ENCODE data around the gene CPXM2. TPM values are rescaled to one million over a fixed set of nuclear protein-coding genes. Genes with fewer than 3 reads are reported as not detected.

The CPXM2 gene
- total RNA-seq, 1 donor from 2014 or later, result not detected

DNA sequence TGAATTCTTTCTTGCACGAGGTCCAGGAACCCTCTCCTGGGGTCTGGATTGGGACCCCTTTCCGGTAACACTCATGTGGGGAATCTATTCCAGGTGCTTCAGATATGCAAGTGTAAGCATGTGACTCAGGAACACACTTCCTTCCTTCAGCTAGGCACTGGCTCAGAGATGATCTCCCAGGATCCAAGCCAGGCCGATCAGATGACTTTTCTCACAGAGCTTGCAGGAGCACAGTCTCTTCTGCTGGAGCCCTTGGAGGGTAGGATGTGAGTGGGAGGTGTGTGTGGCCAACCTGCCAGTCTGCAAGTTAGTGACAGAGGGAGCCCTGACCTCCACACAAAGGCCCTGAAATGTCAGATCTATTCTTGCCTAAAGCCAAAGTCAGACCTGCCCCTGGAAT, 108.3 kb downstream of the CPXM2 start:
- H3K27me3 Mint-ChIP-seq, result peaks cover 35% of the 10 kb centered on the region
- H3K4me3 Mint-ChIP-seq, result no peak overlapping the region
- H3K36me3 Mint-ChIP-seq (ENCODE audit: low read depth), result no peaks in the 10 kb centered on the region
- ATAC-seq (ENCODE audit: low read depth), result no peak
- no peak for TF ChIP-seq CTCF (IDR thresholded peaks at IDR 0.05)
- no peak for DNase-seq
- intact Hi-C loops (cut with micrococcal nuclease), result no loop called here
- H3K27ac Mint-ChIP-seq, result no peak overlapping the region
- ChIA-PET POLR2A (no interaction called here), CTCF (no interaction called here)
- no peaks in the 10 kb centered on the region for H3K4me1 Mint-ChIP-seq
- no peaks in the 10 kb centered on the region for H3K9me3 Mint-ChIP-seq

GRCh38 chr10:123782549-123782948, 109.1 kb downstream of the CPXM2 start:
- ATAC-seq (ENCODE audit: low read depth) (no peak), DNase-seq (no peak)
- ChIA-PET POLR2A (no interaction called here), CTCF (no interaction called here)
- Mint-ChIP-seq H3K9me3 (no peaks in the 10 kb centered on the region), H3K27ac (no peak overlapping the region), H3K4me1 (no peaks in the 10 kb centered on the region), H3K36me3 (ENCODE audit: low read depth) (no peaks in the 10 kb centered on the region), H3K4me3 (no peak overlapping the region), H3K27me3 (peaks cover 38% of the 10 kb centered on the region)
- no peak for TF ChIP-seq CTCF (IDR thresholded peaks at IDR 0.05)
- intact Hi-C loops (cut with micrococcal nuclease), result no loop called here

GRCh38 chr10:123781956-123782500, 109.6 kb downstream of the CPXM2 start:
- Mint-ChIP-seq H3K27me3 (peaks cover 40% of the 10 kb centered on the region), H3K36me3 (ENCODE audit: low read depth) (no peaks in the 10 kb centered on the region), H3K27ac (no peak overlapping the region), H3K4me3 (no peak overlapping the region), H3K9me3 (no peaks in the 10 kb centered on the region), H3K4me1 (no peaks in the 10 kb centered on the region)
- ChIA-PET POLR2A (no interaction called here), CTCF (no interaction called here)
- no peak for ATAC-seq (ENCODE audit: low read depth)
- intact Hi-C loops (cut with micrococcal nuclease), result no loop called here
- no peak for DNase-seq
- no peak for TF ChIP-seq CTCF (IDR thresholded peaks at IDR 0.05)

GRCh38 chr10:123781324-123781900, 110.2 kb downstream of the CPXM2 start:
- no peak overlapping the region for H3K27ac Mint-ChIP-seq
- POLR2A ChIA-PET, result no interaction called here

More at GRCh38 chr10:123781324-123781900, 110.2 kb downstream of the CPXM2 start:
- ATAC-seq (ENCODE audit: low read depth) (no peak), DNase-seq (no peak)
- CTCF ChIA-PET, result no interaction called here
- no peak overlapping the region for H3K4me3 Mint-ChIP-seq
- H3K36me3 Mint-ChIP-seq (ENCODE audit: low read depth), result no peaks in the 10 kb centered on the region
- H3K4me1 Mint-ChIP-seq, result no peaks in the 10 kb centered on the region
- no peak for TF ChIP-seq CTCF (IDR thresholded peaks at IDR 0.05)
- peaks cover 34% of the 10 kb centered on the region for H3K27me3 Mint-ChIP-seq
- H3K9me3 Mint-ChIP-seq, result no peaks in the 10 kb centered on the region
- intact Hi-C loops (cut with micrococcal nuclease), result no loop called here
